ENCODE results near the gene DDX1.
"Not testable (repeated sequence)": the region's sequence is repeated elsewhere in the genome, so short reads cannot be mapped to it uniquely, and the experiment has no call there.

DDX1 gene

DNA sequence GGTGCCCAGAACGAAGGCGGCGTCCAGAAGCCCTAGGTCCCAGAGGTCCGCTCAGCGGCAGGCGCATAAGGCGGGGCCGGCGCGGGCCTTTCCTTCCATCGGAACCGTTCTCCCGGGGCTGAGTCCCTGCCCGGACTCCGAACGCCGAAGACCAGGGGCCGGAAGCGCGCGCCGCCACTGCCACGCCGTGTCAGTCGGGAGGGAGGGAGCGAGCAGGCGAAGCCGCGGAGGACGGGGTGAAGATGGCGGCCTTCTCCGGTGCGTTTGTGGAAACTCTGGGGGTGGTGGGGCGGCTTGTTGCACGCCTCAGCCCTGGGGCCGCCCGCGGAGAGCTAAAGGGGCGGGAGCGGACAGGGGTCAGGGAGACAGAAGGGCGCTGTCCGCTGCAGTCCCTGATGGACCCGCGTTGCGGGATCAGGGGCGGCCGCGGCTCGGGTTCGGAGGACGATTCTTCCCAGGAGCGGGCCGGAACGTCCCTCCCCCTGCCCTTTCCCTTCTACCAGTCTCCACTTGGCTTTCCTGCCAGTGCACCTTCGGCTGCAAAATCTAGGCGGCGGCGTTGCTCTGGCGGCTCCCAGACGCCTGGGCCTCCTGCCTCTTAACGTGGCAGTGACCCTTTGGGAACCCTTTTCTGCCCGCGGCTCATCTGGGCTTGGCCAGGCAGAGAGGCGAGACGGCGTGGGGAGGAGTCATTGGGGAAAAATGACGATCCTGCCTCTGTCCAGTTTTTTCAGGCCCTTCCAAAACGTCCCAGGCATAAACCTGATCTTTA lies at the start of gene DDX1:
Gene DDX1, plus strand, starts transcription at position 177 of the 772 bp plus-strand sequence. Its CDS starts 66 bp downstream, at position 243.
- DNase-seq, result peak; percentile 83

DNA sequence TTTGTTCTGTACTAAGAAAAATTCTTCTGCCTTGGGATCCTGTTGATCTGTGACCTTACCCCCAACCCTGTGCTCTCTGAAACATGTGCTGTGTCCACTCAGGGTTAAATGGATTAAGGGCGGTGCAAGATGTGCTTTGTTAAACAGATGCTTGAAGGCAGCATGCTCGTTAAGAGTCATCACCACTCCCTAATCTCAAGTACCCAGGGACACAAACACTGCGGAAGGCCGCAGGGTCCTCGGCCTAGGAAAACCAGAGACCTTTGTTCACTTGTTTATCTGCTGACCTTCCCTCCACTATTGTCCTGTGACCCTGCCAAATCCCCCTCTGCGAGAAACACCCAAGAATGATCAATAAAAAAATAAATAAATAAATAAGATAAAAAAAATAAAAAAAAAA lies 49.4 kb upstream of the DDX1 start:
- not testable (repeated sequence) for DNase-seq

DNA sequence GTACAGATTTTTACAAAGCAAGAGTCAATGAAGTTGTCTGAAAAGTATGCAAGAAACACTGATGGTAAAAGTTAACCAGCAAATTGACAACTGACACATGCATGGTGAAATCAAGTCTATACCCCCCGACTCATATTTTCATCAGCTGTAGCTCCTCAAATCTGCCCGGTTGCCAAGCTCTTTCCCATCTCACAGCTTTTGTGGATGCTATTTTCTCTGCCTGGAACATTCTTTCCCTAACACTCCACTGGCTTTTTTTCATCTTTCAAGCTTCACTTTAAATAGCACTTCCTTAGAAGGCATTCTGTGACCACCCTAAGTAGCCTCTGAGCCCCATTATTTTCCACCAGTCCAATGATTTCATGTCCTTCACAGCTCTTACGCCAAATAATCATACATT lies 48.6 kb upstream of the DDX1 start:
- DNase-seq, result no peak

DNA sequence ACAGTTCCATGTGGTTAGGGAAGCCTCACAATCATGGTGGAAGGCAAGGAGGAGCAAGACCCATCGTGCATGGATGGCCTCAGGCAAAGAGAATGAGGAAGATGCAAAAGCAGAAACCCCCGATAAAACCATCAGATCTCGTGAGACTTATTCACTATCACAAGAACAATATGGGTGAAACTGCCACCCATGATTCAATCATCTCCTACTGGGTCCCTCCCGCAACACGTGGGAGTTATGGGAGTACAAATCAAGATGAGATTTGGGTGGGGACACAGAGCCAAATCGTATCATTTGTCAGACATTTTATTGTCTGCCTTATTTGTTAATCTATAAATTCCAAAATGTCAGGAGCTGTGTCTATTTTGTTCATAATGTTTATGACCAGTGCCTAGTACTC lies 48.1 kb upstream of the DDX1 start:
- DNase-seq, result no peak

DNA sequence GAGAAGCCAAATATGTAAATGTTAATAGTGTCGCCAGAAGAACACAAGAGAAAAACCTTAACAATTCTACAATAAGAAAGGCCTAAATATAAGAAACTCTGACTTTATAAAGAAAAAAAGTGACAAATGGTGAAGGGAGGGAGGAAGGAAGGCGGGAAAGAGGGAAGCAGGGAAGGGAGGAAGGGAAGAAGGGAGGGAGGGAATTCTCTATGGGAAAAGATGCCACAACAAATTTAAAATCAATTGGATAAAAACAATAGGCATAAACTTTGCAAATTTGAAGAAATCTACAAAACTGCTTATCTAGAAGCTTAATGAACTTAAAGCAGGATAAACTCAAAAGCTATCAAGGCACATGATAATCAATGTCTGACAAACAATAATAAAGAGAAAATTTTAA lies 47.4 kb upstream of the DDX1 start:
- no peak for DNase-seq

DNA sequence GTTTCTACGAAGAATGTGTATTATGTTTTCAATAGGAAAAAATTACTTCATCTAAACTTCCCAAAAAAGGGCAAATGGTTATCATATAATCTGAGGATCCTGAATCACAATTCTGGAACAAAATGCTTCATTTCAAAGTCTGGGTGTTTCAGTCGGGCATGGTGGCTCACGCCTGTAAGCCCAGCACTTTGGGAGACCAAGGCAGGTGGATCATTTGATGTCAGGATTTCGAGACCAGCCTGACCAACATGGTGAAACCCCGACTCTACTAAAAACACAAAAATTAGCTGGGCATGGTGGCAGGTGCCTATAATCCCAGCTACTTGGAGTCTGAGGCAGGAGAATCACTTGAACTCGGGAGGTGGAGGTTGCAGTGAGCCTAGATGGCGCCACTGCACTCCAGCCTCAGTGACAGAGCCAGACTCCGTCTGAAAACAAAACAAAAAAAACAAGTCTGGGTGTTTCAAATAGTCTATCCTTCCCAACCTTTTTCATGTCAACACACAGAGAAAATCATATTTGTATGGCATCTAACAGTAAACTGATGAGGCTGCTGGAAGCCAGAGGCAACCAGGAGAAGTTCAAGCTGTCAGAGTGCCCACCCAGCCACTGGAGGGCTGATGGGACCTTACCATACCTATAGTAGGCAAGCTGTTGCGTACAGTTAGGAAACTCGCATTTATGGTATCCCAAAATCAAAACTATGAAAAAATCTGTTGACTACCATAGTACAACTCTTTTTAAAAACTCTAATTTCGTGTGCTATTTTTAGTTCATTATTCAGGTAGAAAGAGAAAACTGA lies 45.2 kb upstream of the DDX1 start:
- no peak for DNase-seq

DNA sequence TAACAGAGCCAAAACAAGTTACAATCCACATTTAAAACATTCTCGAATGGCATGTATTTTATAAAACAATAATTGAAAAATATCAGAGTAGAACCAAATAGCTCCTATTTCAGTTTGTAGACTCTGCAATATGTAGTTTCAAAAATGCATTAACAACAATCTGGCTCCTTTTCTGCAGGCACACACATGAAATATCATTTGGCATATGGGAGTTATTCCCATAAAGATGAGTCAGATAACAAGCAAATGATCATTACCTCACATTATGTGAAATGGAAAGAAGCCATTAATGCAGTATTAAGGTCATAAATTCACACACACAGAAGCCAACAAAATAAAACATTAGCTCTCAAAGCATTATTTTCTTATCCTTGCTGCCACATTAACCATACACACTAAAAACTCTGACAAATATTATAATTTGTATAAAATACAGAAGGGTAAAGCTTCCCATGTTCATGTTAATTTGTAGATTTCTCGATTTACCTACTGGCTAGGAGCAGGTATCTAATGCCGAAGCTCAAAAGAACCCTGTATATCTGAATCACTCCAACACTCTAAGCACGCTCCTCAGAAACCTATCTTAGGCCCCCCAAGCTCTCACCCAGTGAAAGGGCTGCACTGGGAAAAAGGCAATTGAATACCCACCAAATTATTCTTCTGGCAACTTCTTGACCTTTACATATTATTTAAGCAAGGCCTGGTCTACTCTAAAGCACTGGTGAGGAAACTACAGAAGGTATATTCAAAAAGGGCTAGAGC lies 44.4 kb upstream of the DDX1 start:
- no peak for DNase-seq

DNA sequence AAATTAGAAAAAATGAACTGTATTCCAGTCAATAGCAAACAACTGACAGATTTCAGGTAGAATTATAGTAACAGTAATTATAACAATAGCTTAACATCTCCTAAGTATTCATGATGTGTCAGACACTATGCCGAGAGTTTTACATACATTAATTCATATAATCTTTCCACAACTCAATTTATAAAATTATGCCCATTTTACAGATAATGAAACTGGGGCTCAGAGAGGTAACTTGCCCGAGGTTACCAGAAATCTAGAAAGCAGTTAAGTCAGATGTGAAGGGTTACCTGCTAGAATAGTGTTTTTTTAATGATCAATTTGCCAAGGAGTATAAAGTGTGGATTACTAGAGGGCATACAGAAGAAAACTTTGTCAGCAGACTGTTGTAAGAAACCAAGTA lies 42.7 kb upstream of the DDX1 start:
- DNase-seq, result no peak

DNA sequence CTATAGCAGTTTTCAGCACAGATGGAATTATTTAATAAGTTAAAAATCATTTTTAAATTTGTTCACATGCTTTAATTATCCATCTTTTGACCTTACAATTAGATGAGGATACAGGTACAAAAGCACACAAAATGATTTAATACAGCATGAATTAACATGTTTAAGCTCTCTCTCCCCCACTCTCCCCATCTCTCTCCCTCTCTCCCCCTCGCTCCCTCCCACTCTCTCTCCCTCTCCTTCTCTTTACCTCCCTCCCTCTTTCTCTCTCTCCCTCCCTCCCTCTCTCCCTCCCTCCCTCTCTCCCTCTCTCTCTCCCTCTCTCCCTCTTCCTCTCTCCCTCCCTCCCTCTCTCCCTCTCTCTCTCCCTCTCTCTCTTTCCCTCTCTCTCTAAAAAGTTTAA lies 38.1 kb upstream of the DDX1 start:
- DNase-seq, result no peak

DNA sequence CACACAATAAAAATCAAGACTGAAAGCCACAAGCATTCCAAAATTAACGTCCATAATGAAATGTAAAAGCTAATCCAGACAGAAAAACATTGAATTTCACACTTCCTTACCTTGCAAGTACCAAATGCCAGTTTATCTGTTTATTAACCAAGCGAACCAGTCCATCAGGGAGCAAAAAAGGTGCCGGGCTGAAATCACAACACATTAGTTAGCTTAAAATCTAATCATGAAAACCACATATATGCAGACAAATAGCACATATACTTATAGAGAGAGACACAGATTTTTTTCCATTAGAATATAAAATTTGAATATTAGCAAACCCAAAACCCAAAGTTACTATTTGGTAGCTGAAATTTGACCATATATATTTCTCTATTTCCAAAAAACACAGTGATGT lies 37.7 kb upstream of the DDX1 start:
- no peak for DNase-seq

DNA sequence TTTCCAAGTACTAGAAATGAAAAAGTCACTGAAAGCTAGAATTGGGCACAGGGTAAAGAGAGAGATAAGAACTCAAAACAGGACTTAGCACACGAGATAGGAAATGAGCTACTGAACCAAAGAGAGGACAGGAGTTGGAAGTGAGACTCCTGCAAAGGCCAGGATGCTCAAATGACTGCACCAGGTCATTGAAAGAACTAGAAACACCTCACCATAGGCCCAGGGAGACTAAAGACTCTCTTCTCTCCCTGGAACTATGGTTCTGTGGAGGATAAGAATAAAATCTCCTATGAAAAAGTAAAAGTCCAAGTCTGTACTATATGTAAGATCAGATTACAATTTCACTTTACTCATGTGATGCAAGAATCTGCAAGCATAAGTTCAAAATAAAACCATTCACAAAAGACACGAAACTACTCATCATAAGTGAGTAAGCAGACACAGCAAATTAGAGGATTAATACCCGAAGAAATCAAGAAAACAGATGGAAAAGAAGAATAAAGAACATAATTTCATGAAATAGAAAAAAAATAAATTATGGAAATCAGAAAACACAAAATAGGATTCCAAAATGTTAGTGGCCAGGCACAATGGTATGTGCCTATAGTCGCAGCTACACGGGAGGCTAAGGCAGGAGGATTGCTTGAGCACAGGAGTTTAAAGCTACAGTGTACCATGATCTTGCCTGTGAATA lies 37.0 kb upstream of the DDX1 start:
- no peak for DNase-seq

DNA sequence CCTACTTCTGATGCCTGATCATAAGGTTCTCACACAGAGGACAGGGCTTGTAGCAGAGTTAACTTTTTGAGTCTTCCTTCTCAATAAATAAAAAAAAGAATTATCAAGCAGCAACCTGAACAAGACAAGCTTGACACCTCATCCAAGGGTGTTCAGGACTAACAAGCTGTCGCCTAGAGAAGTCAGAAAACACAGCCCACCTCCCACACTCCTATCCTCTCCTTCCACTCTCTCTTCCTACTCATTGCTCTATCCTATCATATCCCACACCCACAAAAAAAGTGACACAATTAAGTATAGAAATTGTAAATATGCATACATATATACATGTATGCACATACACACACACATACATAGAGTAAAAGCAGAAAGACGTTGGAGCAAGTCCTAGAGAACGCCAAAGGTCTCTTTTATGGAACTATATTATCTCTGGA lies 35.9 kb upstream of the DDX1 start:
- DNase-seq, result no peak

DNA sequence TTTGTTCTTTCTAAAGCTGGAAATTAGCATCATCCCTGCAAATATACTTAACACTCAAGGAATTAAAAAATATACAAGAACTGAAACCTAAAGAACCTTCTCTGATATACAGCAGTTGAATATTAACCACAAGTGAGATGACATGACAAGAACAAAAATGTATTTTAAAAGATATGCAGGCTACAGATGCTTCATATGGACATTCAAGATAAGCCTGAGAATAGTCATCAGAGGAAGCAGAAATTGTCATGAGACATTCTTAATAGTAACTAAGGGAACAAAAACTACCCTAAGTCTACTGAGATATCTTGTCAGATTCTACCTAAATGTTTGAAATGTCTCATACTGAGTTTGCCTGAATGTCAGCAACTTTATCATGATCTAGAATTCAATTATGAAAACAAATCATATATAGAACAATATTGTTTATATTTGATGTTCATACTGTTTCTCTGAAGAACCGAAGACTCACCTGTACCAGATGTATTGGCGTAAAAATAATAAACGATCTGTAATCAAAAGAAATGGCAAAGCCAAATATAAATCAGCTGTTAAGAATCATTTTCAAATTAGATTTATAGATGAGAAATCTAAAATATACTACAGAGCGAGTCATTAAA lies 35.2 kb upstream of the DDX1 start:
- no peak for DNase-seq

DNA sequence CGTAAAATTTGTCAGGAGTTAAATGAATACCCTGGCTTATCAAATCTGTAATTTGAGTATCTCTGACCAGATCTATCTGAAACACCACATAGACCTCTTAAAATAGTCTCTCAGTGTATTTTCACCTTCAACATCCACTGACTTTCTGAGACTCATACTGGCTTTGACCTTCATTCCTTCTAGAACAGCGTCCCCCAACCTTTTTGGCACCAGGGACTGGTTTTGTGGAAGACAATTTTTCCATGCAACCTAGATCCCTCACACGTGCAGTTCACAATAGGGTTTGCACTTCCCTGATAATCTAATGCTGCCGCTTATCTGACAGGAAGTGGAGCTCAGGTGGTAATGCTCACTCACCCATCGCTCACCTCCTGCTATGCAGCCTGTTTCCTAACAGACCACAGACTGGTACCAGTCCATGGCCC lies 33.8 kb upstream of the DDX1 start:
- DNase-seq, result no peak

DNA sequence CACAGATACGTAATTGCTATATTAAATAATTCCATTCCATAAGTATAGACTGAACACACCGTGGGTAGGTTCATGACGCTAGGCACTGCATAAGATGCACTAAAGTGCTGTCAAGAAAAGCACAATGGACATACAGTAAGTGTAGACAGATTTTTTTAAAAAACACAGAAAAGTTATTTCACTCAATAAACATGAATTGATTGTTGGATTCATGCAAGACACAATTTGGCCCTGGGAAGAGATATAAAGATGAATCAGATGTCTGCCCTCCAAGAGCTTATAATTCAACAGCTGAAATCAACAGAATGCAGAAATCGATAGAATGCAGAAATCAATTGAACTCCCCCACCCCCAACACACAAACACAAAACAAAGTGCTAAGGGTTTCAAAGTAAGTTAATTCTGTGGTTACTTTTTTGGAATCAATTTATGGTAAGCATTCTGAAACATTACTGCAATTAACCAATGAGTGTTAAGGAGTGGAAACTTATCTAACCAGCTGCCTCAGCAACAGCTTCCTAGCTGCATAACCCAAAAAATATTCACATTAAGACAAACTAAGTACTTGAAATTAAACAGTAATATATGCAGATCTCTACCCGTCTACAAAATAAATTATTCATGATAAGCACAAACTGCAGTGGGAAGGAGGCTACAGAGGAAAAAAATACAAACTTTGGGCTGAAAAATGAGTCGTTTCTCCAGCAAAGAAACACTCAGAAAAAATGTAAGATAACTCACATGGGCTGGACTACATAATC lies 32.1 kb upstream of the DDX1 start:
- no peak for DNase-seq

DNA sequence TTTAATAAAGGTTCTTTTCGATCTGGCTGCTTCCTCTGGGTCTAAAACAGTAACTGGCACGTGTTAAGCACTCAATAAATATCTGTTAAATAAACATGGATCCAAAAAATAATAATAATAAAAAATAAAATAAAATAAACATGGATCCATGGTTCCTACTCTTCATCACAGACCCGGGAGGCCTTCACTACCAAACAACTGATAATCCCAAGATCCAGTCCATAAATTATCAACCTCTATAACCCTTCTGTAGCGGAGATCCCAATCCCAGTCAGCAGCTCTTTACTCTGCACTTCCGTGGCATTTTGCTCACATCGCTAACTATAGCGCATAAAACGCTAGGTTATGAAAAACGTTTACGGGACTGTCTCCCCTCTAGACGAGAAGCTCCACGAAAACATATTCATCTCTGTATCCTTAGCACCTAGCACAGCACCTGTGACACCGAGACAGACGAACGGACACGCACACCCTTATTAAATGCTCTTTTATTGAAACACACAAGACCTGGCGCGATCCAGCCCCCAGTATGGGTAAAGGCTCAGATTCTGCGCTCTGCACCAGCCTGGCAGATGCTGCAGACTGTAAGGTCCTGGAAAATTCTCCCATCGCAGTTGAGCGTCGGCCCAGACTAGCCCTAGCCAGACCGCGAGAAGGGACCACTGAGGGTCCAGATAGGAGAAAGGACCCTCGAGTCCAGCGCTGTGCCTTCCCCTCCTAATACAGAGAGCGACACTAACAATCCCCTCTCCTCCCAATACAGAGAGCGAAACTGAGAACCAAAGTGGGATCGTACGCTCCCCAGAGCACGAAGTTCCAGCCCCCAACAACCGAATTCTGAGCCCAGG lies 31.3 kb upstream of the DDX1 start:
- DNase-seq, result no peak

DNA sequence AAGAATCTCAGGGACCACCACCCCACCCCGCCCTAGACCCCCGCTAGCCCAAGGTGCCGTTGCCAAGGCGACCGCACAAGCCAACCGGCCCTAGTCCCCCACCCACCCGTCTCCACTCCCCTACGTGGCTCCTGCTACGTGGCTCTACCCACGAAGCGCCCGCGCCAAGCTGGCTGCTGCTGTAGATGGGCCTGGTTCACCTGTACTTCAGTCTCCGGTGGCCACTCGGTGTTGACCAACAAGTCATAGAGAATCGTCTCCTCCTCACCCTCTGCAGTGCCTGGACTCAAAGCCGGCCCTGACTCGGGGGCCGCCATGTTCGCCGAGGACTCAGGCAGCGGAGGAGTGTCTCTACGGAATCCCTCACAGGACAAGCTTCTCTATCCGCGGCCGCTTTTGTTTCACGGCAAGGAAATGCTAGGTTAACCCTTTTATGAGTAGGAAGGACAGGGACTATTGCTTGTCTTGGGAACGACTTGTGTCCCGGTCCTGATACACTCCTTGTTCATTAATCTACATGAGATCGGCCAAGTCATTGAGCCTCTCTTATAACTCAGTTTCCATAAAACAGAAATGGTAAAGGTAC lies 30.6 kb upstream of the DDX1 start, which contains the start of gene NBAS:
Gene NBAS, minus strand, starts transcription at position 347 of the 586 bp plus-strand sequence. Its CDS starts 30 bp downstream, at position 317.
- DNase-seq, result peak; percentile 80

DNA sequence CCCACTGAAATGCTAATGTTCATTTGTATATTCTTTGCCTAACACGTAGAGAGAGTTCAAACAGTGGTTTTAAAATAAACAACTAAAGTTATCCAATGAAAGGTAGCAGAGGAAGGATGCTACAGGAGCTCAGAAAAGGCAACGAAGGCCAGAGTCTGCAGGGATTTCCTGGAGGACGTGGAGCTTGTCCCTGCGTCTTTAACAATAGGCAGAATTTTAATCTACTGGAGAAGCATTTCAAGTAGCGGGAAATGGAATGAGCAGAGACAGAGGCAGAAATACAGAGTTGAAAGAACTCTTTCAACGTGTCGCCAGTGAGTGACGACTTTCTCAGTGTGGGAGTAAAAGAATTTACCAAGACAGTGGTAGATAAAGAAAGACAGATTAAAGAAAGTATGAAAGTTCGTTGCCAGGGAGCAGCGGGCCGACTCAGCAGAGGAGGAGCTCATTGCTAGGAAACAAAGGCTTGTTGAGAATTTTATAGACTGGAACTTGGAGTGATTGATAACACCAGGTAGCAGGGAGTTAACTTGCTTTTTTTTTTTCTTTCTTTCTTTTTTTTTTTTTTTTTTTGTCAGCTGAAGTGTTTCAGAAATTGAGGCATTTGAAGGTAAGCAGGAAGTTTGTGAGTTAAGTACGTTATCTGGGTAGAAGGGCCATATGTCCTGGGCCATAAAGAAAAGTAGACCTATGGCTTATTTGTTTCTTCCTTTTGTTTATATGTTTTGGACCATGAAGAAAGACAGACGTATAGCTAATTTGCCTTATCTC lies 29.9 kb upstream of the DDX1 start:
- DNase-seq, result peak; percentile 45

DNA sequence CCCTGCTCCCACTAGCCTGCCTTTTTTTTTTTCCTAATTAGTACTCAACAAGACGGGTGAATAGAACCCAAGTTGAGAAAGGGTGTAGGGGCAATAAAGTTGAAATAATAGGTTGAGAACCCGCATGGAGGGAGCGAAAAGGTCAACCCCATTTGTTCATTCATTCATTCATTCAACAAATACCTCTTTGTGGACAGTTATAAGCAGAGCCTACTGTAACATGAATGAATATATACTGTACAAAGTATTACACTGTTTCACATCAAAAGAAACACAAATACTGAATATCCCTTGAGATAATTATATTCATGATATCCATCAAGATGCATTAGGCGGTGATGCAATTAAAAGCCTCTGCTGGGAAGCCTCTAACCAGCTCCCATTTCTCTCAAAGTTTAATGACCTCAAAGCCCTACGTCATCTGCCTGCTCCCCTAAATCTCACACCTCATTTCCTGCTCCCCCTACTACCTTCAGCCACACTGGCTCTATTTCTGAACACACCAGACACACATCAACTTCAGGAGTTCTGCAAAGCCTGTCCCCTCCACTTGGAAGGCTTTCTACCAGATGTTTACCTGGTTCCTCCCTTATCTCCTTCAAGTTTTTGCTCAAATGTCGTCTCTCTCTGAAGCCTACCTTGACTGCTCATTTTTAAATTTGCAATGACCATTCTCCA lies 29.2 kb upstream of the DDX1 start:
- no peak for DNase-seq

Measured in activated naive CD4-positive, alpha-beta T cell treated with anti-CD3 and anti-CD28 coated beads, Interleukin-2, amount 50 U/mL, for 16 hours (primary cell).